Calu3 (cell line): ENCODE results near the gene OPN1MW3. TPM values are rescaled to one million over a fixed set of nuclear protein-coding genes. Genes with fewer than 3 reads are reported as not detected.

ENCODE experiments used
- BruUV-seq: library from RNA; stranded (reverse); fragments of 400-500 nt; replicated peaks from 2 replicates; lab custom pipeline; 2021; lab: Mats Ljungman, UMichigan
- CTCF ChIA-PET: fragments of 300-600 bp; sonication (Branson Sonifier 250); formaldehyde crosslinking; loops from one replicate; lab custom pipeline; 2022; ENCODE audit warnings: antibody characterized with exemption; lab: Charles Lee
- DNase-seq: peaks from one replicate; pipeline ENCODE4 v3.0.0; 2022
- H3K27ac Mint-ChIP-seq: one replicate; pipeline ENCODE4 v1.8.0; 2022; ENCODE audit warnings: mixed read lengths; ENCODE audit not compliant: unreplicated experiment
- H3K27me3 Mint-ChIP-seq: one replicate; pipeline ENCODE4 v1.8.0; 2022; ENCODE audit warnings: mixed read lengths; ENCODE audit not compliant: unreplicated experiment
- H3K36me3 Mint-ChIP-seq: one replicate; pipeline ENCODE4 v1.8.0; 2022; ENCODE audit warnings: mild to moderate bottlenecking, moderate library complexity, mixed read lengths; ENCODE audit not compliant: insufficient read depth, unreplicated experiment
- H3K4me1 Mint-ChIP-seq: one replicate; pipeline ENCODE4 v1.8.0; 2022; ENCODE audit warnings: mild to moderate bottlenecking, low read depth, mixed read lengths; ENCODE audit not compliant: unreplicated experiment
- H3K4me3 Mint-ChIP-seq: one replicate; pipeline ENCODE4 v1.8.0; 2022; ENCODE audit warnings: mild to moderate bottlenecking, low read depth, moderate library complexity, mixed read lengths; ENCODE audit not compliant: unreplicated experiment
- H3K9me3 Mint-ChIP-seq: one replicate; pipeline ENCODE4 v1.8.0; 2022; ENCODE audit warnings: low read depth, mixed read lengths; ENCODE audit not compliant: unreplicated experiment
- intact Hi-C: fragments of 100-400 bp; cut with micrococcal nuclease; formaldehyde crosslinking; loops from one replicate; pipeline ENCODE4 v1.10.0; 2022; ENCODE audit not compliant: unreplicated experiment
- total RNA-seq: library from RNA; stranded (reverse); gene quantifications from 2 replicates; pipeline ENCODE4 v1.2.3, GENCODE V29; 2022
- TF ChIP-seq, protein P1 (sequence below): fragments of 200-600 bp; IDR thresholded peaks from one replicate; pipeline ENCODE4 v1.8.0; 2022; ENCODE audit warnings: antibody characterized with exemption; ENCODE audit not compliant: unreplicated experiment

Gene OPN1MW3
- total RNA-seq, 1 experiment from 2014 or later = not detected

DNA sequence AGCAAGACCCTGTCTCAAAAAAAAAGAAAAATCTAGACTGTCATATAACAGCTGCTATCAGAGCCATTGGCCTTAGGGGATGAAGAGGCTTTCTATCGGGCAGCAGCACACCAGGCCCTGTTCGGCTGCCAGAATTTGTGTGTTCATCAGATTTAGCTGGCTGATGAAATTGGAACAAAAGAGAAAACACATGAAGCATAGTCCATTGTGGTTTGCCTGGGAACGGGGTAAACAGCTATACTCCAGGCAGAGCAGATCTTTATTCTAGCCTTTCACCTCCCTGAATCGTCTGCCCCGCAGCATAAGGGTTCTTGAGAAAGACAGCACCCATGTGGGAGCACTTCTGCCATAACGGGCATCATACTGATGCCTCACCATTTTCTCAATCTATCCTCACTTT is 49.8 kb downstream of the OPN1MW3 start:
- CTCF ChIA-PET = no interaction called here
- Mint-ChIP-seq H3K27me3 (peaks cover 40% of the 10 kb centered on the region), H3K4me1 (no peaks in the 10 kb centered on the region), H3K4me3 (no peak overlapping the region), H3K36me3 (peaks cover 5% of the 10 kb centered on the region), H3K27ac (no peak overlapping the region), H3K9me3 (no peaks in the 10 kb centered on the region)
- TF ChIP-seq, protein P1, sequence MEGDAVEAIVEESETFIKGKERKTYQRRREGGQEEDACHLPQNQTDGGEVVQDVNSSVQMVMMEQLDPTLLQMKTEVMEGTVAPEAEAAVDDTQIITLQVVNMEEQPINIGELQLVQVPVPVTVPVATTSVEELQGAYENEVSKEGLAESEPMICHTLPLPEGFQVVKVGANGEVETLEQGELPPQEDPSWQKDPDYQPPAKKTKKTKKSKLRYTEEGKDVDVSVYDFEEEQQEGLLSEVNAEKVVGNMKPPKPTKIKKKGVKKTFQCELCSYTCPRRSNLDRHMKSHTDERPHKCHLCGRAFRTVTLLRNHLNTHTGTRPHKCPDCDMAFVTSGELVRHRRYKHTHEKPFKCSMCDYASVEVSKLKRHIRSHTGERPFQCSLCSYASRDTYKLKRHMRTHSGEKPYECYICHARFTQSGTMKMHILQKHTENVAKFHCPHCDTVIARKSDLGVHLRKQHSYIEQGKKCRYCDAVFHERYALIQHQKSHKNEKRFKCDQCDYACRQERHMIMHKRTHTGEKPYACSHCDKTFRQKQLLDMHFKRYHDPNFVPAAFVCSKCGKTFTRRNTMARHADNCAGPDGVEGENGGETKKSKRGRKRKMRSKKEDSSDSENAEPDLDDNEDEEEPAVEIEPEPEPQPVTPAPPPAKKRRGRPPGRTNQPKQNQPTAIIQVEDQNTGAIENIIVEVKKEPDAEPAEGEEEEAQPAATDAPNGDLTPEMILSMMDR = no peak
- DNase-seq = no peak
- BruUV-seq = no TSS peak
- intact Hi-C loops = no loop called here

DNA sequence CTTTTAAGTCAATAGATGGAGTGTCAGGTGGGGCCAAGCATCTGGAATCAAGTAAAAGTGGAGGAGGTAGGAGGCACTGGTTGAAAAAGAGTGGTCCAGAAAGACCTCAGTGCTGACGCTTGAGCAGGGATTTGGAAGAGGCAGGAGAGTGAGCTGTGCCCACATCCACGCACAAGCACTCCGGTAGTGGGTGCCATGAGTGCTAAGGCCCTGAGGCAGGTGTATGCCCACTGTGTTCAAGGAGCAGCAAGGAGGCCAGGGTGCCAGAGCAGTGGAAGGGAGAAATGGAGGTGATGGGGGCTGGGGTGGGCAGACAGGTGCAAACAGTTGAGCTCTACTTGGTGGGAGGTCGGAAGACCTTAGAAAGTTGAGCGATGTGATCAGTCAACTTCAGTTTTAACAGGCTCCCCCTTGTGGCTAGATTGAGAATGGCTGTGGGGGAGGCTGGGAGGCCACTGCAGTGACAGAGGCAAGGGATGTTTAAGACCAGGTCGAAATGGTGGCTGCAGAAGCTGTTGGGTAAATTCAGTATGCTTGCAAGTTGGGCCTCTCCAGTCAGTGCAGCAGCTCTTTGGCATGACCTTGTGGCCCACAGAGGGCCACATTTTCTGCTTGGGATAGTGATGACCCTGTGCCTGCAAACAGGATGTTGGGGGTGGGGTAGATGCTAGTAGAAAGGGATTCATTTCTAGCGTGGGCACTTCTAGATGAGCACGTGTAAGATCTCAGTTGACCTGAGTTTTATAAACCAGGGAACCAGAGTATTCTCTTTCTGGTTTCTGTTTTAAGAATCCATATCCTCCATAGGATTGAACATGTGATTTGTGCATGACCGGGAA is 50.9 kb downstream of the OPN1MW3 start:
- no peak overlapping the region for H3K27ac Mint-ChIP-seq
- H3K36me3 Mint-ChIP-seq = peaks cover 4% of the 10 kb centered on the region
- no peaks in the 10 kb centered on the region for H3K4me1 Mint-ChIP-seq
- CTCF ChIA-PET = interaction anchor here (0.8 kb wide), 1 partner anchor 9 kb away, joined by 3 read pairs; no protein-coding TSS in a partner anchor
- BruUV-seq = no TSS peak
- TF ChIP-seq, protein P1 = peak; percentile 48
- intact Hi-C loops = no loop called here
- H3K9me3 Mint-ChIP-seq = no peaks in the 10 kb centered on the region
- H3K27me3 Mint-ChIP-seq = peaks cover 38% of the 10 kb centered on the region
- H3K4me3 Mint-ChIP-seq = no peak overlapping the region
- peak; percentile 79 for DNase-seq

DNA sequence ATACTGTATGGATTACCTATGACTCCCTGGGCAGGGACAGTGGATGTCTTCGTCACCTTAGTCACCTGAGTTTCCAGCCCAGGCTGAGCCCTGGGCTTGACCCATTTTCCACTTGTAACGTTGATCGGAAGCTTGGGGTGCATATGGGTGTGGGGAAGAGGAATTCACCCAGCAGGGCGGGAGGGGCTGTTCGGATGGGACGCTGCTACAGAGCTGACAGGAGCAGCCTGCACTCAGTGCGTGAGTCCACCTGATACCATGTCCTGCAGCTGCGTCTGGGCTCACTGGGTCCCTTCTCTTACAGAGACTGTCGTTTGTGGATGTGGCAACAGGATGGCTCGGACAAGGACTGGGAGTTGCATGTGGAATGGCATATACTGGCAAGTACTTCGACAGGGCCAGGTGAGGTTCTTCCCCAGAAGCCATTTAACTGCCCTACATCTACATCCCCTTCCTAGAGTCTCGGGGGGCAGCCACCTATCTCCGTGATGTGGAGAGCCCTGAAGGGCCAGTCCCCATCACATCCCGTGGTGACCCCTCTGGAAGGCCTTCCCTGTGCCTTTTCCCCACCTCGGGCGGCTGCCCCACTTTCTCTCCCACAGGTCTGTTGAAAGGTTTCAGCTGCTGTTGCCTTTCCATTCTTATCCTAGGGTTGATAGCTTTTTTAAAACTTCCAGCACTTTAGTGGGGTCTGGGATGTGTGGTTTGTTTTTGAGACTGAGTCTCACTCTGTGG is 51.8 kb downstream of the OPN1MW3 start:
- TF ChIP-seq, protein P1 = no peak
- CTCF ChIA-PET = no interaction called here
- BruUV-seq = no TSS peak
- intact Hi-C loops = no loop called here
- H3K9me3 Mint-ChIP-seq = no peaks in the 10 kb centered on the region
- no peak overlapping the region for H3K4me3 Mint-ChIP-seq
- no peak overlapping the region for H3K27ac Mint-ChIP-seq
- no peaks in the 10 kb centered on the region for H3K36me3 Mint-ChIP-seq
- peaks cover 38% of the 10 kb centered on the region for H3K27me3 Mint-ChIP-seq
- no peak for DNase-seq
- H3K4me1 Mint-ChIP-seq = no peaks in the 10 kb centered on the region

DNA sequence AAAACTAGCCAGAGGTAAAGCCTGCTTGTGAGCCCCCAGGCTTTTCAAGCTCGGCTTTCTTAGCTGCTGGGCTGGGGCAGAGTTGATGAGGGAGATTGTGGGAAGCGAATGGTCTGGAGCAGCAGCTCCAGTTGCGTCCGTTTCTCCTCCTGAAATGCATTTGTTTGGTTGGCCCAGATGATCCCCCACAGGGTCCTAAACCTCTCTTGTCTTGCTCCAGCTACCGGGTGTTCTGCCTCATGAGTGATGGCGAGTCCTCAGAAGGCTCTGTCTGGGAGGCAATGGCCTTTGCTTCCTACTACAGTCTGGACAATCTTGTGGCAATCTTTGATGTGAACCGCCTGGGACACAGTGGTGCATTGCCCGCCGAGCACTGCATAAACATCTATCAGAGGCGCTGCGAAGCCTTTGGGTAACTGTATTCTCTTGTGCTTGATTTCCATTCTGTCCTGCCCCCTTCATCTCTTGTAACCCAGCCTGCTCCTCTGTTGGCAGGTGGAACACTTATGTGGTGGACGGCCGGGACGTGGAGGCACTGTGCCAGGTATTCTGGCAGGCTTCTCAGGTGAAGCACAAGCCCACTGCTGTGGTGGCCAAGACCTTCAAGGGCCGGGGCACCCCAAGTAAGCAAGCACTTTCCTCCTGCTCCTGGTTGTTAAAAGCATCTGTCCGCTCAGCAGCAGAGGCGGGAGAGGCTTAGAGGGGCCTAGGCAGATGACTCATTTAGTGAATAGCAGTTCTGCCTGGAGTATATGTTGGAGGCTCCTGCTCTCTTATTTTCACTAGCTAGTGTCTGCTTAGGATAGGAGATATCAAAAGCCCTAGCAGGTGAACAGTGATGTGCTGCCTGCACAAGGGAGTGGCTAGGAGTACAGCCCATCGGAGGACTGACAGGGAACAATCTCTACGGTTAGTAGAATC is 53.5 kb downstream of the OPN1MW3 start:
- no TSS peak for BruUV-seq
- CTCF ChIA-PET = interaction anchor here (0.7 to 0.8 kb wide), 2 partner anchors 176 to 392 kb away, joined by 3 to 4 read pairs; no protein-coding TSS in a partner anchor
- Mint-ChIP-seq H3K4me1 (no peaks in the 10 kb centered on the region), H3K9me3 (no peaks in the 10 kb centered on the region), H3K27me3 (peaks cover 38% of the 10 kb centered on the region), H3K4me3 (no peak overlapping the region), H3K36me3 (no peaks in the 10 kb centered on the region), H3K27ac (no peak overlapping the region)
- TF ChIP-seq, protein P1 = no peak
- no peak for DNase-seq
- intact Hi-C loops = no loop called here
